ENCODE results near the gene MPLKIP.
"Not testable (repeated sequence)": the region's sequence is repeated elsewhere in the genome, so short reads cannot be mapped to it uniquely, and the experiment has no call there.

MPLKIP gene

DNA sequence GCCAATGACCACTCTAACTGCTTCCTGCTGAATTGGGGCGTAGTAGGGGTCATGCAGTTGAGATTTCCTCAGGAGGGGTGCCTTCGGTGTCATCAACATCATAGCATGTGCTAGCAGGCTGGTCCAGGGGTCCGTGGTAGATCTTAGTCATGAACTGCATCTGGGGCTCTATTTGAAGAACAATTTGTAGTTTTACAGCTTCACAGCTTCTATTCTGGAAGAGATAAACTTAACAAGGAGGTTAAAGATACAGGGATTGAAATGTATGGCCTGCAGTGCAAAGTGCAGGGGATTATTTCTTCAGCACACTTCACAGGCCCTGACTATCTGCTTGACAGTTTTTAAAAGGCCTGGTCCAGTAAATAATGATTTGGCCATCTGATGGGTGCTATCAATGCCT is 33.8 kb upstream of the MPLKIP start:
- H3K4me2 ChIP-seq; H3K27ac ChIP-seq; H3K4me3 ChIP-seq (IDR thresholded peaks at IDR 0.05; ENCODE audit: insufficient read depth, low read depth, low read length); H4K20me1 ChIP-seq (ENCODE audit: insufficient read depth); H3K79me2 ChIP-seq (ENCODE audit: insufficient read depth, low read depth); H3K27me3 ChIP-seq (ENCODE audit: insufficient read depth, low read depth); H3K36me3 ChIP-seq (ENCODE audit: insufficient read depth); H2AFZ ChIP-seq (ENCODE audit: low read depth); H3K4me1 ChIP-seq (ENCODE audit: low read depth, poor library complexity, severe bottlenecking); H3K9ac ChIP-seq: not testable (repeated sequence)

DNA sequence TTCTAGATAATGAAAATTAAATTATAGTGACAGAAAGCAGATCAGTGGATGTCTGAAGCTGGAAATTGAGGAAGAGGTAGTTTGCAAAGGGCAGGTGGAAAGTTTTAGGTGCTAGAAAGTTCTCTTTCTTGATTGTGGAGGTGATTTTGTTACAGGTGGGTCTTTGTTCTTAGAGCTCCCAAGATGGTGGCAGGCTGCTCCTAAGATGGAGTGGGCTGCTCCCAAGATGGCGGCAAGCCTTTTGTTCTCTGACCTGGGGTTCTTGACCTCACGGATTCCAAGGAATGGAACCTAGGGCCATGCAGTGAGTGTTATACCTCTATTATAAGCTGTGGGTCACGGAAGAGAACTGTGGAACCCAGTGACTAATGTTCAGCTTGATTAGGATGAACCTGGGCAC is 32.9 kb upstream of the MPLKIP start:
- Histone ChIP-seq H3K4me2 (no peak overlapping the region), H2AFZ (ENCODE audit: low read depth) (no peak overlapping the region), H3K9ac (no peak overlapping the region), H3K4me1 (ENCODE audit: low read depth, poor library complexity, severe bottlenecking) (no peaks in the 10 kb centered on the region), H3K36me3 (ENCODE audit: insufficient read depth) (no peaks in the 10 kb centered on the region), H3K4me3 (IDR thresholded peaks at IDR 0.05; ENCODE audit: insufficient read depth, low read depth, low read length) (no peak overlapping the region), H4K20me1 (ENCODE audit: insufficient read depth) (no peaks in the 10 kb centered on the region), H3K27ac (no peak overlapping the region), H3K79me2 (ENCODE audit: insufficient read depth, low read depth) (no peaks in the 10 kb centered on the region), H3K27me3 (ENCODE audit: insufficient read depth, low read depth) (no peaks in the 10 kb centered on the region)
- TF ChIP-seq, protein P1, sequence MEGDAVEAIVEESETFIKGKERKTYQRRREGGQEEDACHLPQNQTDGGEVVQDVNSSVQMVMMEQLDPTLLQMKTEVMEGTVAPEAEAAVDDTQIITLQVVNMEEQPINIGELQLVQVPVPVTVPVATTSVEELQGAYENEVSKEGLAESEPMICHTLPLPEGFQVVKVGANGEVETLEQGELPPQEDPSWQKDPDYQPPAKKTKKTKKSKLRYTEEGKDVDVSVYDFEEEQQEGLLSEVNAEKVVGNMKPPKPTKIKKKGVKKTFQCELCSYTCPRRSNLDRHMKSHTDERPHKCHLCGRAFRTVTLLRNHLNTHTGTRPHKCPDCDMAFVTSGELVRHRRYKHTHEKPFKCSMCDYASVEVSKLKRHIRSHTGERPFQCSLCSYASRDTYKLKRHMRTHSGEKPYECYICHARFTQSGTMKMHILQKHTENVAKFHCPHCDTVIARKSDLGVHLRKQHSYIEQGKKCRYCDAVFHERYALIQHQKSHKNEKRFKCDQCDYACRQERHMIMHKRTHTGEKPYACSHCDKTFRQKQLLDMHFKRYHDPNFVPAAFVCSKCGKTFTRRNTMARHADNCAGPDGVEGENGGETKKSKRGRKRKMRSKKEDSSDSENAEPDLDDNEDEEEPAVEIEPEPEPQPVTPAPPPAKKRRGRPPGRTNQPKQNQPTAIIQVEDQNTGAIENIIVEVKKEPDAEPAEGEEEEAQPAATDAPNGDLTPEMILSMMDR (conservative IDR thresholded peaks at IDR 0.05; ENCODE audit: low read depth, low read length) = no peak

DNA sequence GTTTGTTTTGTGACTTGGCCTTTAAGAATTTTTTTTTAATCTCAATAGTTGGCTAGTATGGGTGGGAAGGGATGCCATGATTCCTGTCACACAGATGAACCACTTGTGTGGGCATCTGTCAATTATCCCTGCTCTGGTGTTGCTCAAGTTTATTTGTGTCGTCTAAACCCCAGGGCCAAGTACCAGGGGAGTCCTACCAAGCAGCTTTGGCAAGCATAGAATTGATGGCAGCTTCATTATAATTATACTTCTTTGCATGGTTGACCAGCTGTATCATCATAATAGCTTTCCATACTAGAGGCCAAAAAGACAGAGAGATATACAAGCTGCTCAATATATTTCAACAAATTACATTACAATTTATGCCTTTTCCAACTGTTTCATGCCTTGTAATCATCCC is 30.8 kb upstream of the MPLKIP start:
- H3K4me2 ChIP-seq = no peak overlapping the region
- no peaks in the 10 kb centered on the region for H4K20me1 ChIP-seq (ENCODE audit: insufficient read depth)
- no peak overlapping the region for H3K9ac ChIP-seq
- H3K4me3 ChIP-seq (IDR thresholded peaks at IDR 0.05; ENCODE audit: insufficient read depth, low read depth, low read length) = no peak overlapping the region
- TF ChIP-seq, protein P1 (conservative IDR thresholded peaks at IDR 0.05; ENCODE audit: low read depth, low read length) = no peak
- no peaks in the 10 kb centered on the region for H3K27me3 ChIP-seq (ENCODE audit: insufficient read depth, low read depth)
- no peak overlapping the region for H2AFZ ChIP-seq (ENCODE audit: low read depth)
- no peaks in the 10 kb centered on the region for H3K4me1 ChIP-seq (ENCODE audit: low read depth, poor library complexity, severe bottlenecking)
- no peak overlapping the region for H3K27ac ChIP-seq
- no peaks in the 10 kb centered on the region for H3K36me3 ChIP-seq (ENCODE audit: insufficient read depth)
- H3K79me2 ChIP-seq (ENCODE audit: insufficient read depth, low read depth) = no peaks in the 10 kb centered on the region

DNA sequence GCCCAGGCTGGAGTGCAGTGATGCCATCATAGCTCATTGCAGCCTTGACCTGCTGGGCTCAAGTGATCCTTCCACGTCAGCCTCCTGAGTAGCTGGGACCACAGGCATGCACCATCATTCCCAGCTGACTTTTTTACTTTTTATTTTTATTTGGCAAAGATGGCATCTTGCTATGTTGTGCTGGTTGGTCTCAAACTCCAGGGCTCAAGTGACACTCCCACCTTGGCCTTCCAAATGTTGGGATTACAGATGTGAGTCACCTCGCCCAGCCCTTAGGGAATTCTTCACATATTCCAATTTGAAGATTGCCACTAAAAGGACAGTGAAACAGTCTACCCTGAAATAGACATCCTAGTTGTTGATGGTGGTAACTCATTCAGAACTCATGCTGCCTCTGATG is 28.1 kb upstream of the MPLKIP start:
- no peak overlapping the region for H3K4me2 ChIP-seq

DNA sequence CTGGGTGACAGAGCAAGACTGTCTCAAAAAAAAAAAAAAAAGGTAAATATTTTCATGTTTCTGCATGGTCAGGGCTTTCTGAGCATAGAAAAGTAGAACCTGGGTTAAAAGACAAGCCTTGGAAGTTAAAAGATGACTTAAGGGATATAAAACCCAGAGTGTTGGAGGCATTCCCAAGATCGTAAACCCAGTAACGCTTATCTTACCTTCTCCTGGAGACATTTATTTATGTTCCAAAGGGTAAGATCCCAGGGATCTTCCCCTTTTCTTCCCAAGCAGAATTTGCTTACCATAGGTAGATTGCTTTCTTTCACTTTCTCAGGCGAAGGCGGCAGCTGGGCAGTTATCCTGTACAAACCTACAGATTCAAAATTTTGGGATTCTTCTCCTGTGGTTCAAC is 22.6 kb upstream of the MPLKIP start:
- H3K9ac ChIP-seq = no peak overlapping the region
- H3K4me3 ChIP-seq (IDR thresholded peaks at IDR 0.05; ENCODE audit: insufficient read depth, low read depth, low read length) = no peak overlapping the region
- H3K27ac ChIP-seq = no peak overlapping the region
- no peaks in the 10 kb centered on the region for H3K79me2 ChIP-seq (ENCODE audit: insufficient read depth, low read depth)
- TF ChIP-seq, protein P1 (conservative IDR thresholded peaks at IDR 0.05; ENCODE audit: low read depth, low read length) = no peak
- no peak overlapping the region for H3K4me2 ChIP-seq
- no peaks in the 10 kb centered on the region for H3K27me3 ChIP-seq (ENCODE audit: insufficient read depth, low read depth)
- H2AFZ ChIP-seq (ENCODE audit: low read depth) = no peak overlapping the region
- H3K36me3 ChIP-seq (ENCODE audit: insufficient read depth) = no peaks in the 10 kb centered on the region
- H4K20me1 ChIP-seq (ENCODE audit: insufficient read depth) = no peaks in the 10 kb centered on the region; the same call in 1 of the 2 replicates
- no peaks in the 10 kb centered on the region for H3K4me1 ChIP-seq (ENCODE audit: low read depth, poor library complexity, severe bottlenecking)

More for the DNA sequence above, 28.1 kb upstream of the MPLKIP start:
- Histone ChIP-seq H3K36me3 (ENCODE audit: insufficient read depth) (no peaks in the 10 kb centered on the region), H2AFZ (ENCODE audit: low read depth) (no peak overlapping the region), H3K27me3 (ENCODE audit: insufficient read depth, low read depth) (no peaks in the 10 kb centered on the region), H3K4me1 (ENCODE audit: low read depth, poor library complexity, severe bottlenecking) (no peaks in the 10 kb centered on the region), H3K4me3 (IDR thresholded peaks at IDR 0.05; ENCODE audit: insufficient read depth, low read depth, low read length) (no peak overlapping the region), H4K20me1 (ENCODE audit: insufficient read depth) (no peaks in the 10 kb centered on the region), H3K79me2 (ENCODE audit: insufficient read depth, low read depth) (no peaks in the 10 kb centered on the region), H3K27ac (no peak overlapping the region), H3K9ac (no peak overlapping the region)
- TF ChIP-seq, protein P1 (conservative IDR thresholded peaks at IDR 0.05; ENCODE audit: low read depth, low read length) = no peak

All from KMS-11 (cell line).